Thyroid gland (tissue), 4 donors: Measurements from ENCODE around the gene TIAM1.

Experiments
- POLR2A ChIP-seq, 2 donors: fragments of 450-650 bp; IDR thresholded peaks; one replicate each; pipeline ENCODE4 v1.6.1; 2017; ENCODE audit warnings: antibody characterized with exemption in 2 of 2, mild to moderate bottlenecking in 2 of 2, moderate library complexity in 1 of 2
- TF ChIP-seq, protein P1 (sequence below), 6 experiments: fragments of 200-600 bp in 3 of 6; fragments of 450-650 bp in 3 of 6; sonication (generic) in 3 of 6; IDR thresholded peaks; one replicate each; pipeline ENCODE4 v1.5.1; 2016 to 2019; ENCODE audit warnings: antibody characterized with exemption in 6 of 6, mild to moderate bottlenecking in 2 of 6, inconsistent platforms in 1 of 6, moderate library complexity in 1 of 6

DNA sequence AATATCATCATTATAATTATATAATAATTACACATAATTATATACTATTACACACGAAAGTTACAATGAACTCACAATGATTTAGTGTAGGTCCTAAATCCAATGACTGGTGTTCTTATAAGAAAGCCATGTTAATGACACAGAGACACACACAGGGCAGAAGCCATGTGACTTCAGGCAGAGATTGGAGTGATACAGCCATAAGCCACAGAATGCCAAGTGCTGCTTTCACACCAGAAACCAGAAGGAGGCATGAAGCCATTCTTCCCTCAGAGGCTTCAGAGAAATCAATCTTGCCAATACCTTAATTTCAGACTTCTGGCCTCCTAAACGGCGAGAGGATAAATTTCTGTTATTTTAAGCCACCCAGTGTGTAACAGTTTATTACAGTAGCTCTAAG, 158.4 kb downstream of the TIAM1 start:
- TF ChIP-seq, protein P1, sequence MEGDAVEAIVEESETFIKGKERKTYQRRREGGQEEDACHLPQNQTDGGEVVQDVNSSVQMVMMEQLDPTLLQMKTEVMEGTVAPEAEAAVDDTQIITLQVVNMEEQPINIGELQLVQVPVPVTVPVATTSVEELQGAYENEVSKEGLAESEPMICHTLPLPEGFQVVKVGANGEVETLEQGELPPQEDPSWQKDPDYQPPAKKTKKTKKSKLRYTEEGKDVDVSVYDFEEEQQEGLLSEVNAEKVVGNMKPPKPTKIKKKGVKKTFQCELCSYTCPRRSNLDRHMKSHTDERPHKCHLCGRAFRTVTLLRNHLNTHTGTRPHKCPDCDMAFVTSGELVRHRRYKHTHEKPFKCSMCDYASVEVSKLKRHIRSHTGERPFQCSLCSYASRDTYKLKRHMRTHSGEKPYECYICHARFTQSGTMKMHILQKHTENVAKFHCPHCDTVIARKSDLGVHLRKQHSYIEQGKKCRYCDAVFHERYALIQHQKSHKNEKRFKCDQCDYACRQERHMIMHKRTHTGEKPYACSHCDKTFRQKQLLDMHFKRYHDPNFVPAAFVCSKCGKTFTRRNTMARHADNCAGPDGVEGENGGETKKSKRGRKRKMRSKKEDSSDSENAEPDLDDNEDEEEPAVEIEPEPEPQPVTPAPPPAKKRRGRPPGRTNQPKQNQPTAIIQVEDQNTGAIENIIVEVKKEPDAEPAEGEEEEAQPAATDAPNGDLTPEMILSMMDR (IDR thresholded peaks at IDR 0.05) = no peak
- TF ChIP-seq POLR2A (IDR thresholded peaks at IDR 0.05) = no peak
